ENCODE data around the gene ARTN.

The ARTN gene

DNA sequence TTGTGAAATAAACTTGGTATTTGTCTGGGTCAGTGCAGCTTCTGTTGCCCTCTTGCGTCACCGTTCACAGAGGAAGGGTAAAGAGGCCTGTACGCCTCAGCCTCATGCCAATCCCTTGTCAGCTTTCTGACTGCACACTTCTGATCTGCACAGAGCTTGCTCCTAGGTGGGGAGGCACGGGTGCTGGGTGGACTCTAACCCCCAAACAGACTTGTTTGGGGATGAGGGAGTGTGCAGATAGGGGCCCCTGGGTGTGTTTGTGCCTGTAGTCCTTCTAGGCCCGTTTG, 44.6 kb downstream of the ARTN start:
- TF ChIP-seq, protein P1, sequence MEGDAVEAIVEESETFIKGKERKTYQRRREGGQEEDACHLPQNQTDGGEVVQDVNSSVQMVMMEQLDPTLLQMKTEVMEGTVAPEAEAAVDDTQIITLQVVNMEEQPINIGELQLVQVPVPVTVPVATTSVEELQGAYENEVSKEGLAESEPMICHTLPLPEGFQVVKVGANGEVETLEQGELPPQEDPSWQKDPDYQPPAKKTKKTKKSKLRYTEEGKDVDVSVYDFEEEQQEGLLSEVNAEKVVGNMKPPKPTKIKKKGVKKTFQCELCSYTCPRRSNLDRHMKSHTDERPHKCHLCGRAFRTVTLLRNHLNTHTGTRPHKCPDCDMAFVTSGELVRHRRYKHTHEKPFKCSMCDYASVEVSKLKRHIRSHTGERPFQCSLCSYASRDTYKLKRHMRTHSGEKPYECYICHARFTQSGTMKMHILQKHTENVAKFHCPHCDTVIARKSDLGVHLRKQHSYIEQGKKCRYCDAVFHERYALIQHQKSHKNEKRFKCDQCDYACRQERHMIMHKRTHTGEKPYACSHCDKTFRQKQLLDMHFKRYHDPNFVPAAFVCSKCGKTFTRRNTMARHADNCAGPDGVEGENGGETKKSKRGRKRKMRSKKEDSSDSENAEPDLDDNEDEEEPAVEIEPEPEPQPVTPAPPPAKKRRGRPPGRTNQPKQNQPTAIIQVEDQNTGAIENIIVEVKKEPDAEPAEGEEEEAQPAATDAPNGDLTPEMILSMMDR (IDR thresholded peaks at IDR 0.05; ENCODE audit: low read depth, low read length): no peak
- peak overlapping the region; percentile 66 for H3K4me3 ChIP-seq (ENCODE audit: low read depth, low read length)

DNA sequence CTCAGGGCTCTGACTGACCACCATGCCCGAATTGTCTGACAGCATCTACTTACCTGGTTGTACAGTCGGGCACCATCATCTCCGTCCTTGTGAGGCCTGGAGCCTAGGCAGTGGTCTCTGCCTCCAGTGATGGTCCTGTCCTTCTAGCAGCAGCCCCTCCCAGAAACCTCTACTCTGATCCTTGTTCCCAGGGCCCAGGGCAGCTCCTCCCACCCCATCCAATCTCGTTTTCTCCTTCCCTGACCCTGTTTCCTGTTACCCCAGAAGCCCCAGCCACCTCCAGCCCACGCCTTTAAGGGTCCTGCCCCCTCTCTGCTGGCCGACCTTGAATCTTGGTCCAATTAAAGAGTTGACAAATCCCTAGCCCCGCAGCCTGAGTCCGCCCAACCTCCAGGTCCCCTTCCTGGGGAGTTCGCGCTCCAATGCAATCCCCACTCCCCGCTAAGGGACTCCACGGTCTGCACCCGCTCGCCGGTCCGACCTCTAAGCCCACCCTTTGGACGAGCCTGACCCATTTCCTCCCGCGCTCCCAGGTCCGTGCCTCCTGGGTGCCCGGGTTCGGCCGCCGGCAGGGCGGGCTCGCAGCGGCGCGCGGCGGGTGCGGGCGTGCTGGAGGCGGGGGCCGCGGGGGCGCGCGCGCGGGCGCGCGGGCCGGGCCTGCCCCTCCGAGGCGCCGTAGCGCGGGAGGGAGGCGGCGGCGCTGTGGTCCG, 45.1 kb downstream of the ARTN start, which contains the start of gene B4GALT2:
B4GALT2 (plus strand) TSS at position 660 of the 710 bp plus-strand sequence. CDS start 1,951 bp downstream, outside the sequence.
- peak within 1 kb of the TSS; percentile 66 for H3K4me3 ChIP-seq (ENCODE audit: low read depth, low read length)
- TF ChIP-seq, protein P1 (IDR thresholded peaks at IDR 0.05; ENCODE audit: low read depth, low read length): no peak

DNA sequence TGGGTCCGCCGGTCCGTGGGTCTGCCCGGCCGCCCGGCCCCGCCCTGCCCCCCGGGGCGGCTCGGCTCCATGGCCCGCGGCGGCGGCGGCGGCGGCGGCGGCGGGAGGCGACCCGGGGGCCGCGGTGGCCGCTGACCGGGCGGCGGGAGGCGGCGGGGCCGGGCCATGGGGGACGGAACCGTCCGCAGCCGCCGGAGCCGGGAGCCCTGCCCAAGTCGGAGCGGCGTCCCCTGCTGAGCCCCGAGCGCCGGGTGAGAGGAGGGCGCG, 45.6 kb downstream of the ARTN start:
- TF ChIP-seq, protein P1 (IDR thresholded peaks at IDR 0.05; ENCODE audit: low read depth, low read length): no peak
- H3K4me3 ChIP-seq (ENCODE audit: low read depth, low read length): peak overlapping the region; percentile 66

DNA sequence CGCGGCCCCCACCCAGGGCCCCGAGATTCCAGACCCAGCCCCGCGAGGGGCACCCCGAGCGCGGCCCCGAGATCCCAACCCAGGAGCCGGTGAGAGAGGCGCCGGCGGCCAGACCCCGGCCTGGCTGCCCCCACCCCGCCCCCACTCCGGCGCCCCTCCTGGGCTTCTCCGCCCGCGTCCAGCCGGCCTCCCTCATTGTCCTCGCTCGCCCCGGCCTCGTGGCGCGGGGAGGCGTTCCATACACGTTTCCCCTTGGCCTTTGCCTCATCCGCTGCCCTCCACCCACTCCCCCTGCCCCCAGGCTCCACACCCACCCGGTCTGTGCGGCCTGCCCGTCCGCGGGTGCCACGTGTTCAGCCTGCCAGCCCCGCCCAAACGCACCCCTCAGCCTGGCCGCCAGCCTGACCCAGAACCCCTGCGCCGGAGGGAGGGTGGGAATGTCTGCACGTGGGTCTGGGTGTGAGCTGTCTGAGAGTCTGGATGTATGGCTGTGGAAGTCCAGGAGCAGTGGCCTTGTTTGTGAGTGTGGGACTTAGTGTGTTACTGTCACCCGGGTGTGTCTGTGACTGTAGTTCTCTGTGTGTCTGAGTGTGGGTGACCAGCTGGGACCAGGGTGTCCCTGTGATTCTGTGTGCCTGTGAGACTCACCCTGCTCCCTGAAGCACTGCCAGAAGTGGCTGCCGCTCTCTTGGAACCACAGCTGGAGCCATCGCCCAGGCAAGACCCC, 46.1 kb downstream of the ARTN start:
- TF ChIP-seq, protein P1 (IDR thresholded peaks at IDR 0.05; ENCODE audit: low read depth, low read length): no peak
- peak overlapping the region; percentile 66 for H3K4me3 ChIP-seq (ENCODE audit: low read depth, low read length)

DNA sequence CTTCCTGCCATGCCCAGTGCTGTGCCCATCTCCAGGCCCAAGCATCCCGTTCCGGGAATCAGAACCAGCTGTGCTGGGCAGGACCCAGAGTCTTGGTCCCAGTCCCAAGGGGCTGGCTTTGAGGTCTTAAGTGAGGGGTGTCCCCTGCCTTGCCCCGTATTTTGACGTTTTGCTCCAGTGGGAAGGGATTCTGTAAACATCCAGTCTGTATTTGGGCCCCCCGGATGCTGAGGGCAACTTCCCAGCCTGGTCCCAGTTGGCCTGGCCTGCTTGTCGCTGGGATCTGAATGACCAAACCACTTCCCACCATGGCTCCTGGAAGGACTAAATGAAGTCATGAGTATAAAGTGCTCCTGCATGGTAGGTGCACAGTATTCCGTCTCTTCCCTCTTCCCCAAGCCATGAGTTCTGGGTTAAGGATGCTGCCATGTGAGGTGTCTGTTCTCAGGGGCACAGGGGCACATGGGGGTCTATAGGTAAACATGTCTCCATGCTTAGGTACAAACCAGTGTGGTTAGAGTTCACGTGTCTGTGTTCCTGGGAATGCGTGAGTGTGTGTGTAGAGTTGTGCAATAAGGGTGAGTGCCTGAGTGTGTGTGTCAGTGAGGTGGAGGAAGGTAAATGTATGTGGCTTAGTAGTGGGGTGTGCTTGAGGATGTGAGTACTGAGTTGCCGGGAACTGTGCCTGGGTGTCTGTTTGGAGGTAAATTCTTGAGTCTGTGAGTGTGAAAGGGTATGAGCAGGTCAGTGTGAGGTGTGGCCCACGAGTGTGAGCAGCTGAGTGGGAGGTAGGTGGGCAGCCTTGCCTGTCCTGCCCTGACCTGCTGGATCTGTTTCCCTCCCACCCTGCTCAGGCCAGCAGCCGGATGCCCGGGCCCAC, 46.9 kb downstream of the ARTN start:
- TF ChIP-seq, protein P1 (IDR thresholded peaks at IDR 0.05; ENCODE audit: low read depth, low read length): no peak
- peak overlapping the region; percentile 66 for H3K4me3 ChIP-seq (ENCODE audit: low read depth, low read length)

DNA sequence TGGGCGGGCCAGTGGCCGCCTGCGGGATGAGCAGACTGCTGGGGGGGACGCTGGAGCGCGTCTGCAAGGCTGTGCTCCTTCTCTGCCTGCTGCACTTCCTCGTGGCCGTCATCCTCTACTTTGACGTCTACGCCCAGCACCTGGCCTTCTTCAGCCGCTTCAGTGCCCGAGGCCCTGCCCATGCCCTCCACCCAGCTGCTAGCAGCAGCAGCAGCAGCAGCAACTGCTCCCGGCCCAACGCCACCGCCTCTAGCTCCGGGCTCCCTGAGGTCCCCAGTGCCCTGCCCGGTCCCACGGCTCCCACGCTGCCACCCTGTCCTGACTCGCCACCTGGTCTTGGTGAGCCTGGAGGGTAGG, 47.5 kb downstream of the ARTN start:
- H3K4me3 ChIP-seq (ENCODE audit: low read depth, low read length): no peak overlapping the region
- TF ChIP-seq, protein P1 (IDR thresholded peaks at IDR 0.05; ENCODE audit: low read depth, low read length): no peak

DNA sequence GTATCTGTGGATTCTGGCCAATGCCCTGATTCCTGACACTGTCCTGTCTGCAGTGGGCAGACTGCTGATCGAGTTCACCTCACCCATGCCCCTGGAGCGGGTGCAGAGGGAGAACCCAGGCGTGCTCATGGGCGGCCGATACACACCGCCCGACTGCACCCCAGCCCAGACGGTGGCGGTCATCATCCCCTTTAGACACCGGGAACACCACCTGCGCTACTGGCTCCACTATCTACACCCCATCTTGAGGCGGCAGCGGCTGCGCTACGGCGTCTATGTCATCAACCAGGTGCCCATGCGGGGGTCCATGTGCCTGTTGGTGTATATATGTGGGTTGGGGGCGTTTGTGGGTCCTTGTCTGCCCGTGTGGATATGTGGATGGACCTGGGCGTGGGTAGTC, 48.0 kb downstream of the ARTN start:
- H3K4me3 ChIP-seq (ENCODE audit: low read depth, low read length): no peak overlapping the region
- TF ChIP-seq, protein P1 (IDR thresholded peaks at IDR 0.05; ENCODE audit: low read depth, low read length): no peak

Data from WI38 (cell line).